Activated CD4-positive, alpha-beta T cell treated with anti-CD3 and anti-CD28 coated beads, Interleukin-2, Interleukin-6, amounts not matched to agents 100 ng/mL and 50 ng/mL, durations not matched to agents 16 hours and 8 hours (primary cell): ENCODE measurements around the gene MXI1.
"Not testable (repeated sequence)": the region's sequence is repeated elsewhere in the genome, so short reads cannot be mapped to it uniquely, and the experiment has no call there.

Experiments used
- DNase-seq: peaks from one replicate; pipeline ENCODE4 v3.0.0-alpha.2; 2020

Gene MXI1

DNA sequence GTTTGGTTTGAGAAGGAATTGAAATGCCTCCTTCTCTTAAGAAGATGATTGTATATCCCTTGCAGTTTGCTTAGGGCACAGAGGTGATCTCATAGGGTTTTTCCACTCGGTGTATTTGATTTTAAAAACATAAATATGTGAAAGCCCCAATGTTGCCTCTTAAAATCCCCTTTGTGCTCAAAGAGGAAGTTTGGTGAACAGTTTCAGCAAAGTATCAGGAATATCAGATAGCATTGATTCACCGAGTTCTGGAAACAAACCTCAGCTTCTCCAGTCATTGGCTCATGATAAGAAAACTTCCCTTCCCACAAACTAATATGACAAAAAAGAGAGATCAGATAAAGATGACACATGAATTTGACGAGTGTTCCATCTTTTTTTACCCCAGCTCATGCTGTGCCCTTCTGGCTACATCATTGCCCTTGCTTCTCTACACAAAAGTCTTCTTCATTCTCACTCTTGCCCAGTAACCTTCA, 117.4 kb downstream of the MXI1 start:
- DNase-seq: peak; percentile 33

- DNase-seq: no peak
These were observed 119.1 kb downstream of the MXI1 start for GRCh38 chr10:110326351-110327032.

DNA sequence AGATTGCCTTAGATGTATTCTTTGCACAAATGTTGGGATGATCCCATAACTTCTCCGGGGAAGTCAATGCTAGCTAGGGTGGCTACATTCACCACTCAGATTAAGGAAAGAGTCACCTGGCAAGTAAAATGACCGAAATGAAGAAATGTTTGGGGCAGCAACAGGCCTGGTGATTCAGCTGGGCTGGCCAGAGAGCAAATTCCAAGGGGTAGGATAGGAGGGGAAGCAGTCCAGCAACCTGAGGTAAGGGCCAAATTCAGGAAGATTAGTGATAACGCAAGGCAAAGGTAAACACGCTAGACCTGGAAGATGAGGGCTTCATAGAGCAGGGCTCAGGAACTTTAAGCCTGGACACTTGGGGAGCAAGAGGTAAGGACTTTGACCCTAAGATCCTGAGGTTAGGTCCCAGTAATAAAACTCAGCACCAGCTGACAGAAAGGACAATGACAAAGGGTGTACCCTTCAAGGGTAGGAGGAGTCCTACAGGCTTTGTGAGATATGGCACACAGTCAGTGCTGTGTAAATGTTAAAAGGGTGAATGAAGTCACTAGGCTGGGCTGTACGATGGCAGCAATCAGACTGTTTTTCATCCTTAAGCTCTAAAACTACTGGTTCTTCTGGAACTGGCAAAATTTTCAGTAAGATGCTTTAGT, 120.0 kb downstream of the MXI1 start:
- DNase-seq: no peak

DNA sequence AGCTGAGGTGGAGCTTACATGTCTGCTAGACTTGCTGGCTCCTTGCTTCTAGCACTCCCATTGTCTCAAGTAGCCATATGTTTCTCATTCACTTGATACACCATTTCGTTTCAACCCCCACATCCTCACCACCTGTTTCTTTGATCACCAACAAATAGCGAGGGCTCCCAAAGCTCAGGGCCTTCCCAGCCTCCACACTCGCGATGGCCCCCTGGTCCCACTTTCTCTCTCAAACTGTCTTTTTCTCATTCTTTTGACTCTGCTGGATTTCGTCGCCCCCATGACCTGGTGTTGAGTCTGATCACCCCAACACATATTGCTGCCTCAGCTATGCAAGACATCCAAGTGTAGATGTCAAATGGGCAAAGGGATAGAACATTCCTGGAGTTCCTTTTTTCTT, 123.3 kb downstream of the MXI1 start:
- no peak for DNase-seq

DNA sequence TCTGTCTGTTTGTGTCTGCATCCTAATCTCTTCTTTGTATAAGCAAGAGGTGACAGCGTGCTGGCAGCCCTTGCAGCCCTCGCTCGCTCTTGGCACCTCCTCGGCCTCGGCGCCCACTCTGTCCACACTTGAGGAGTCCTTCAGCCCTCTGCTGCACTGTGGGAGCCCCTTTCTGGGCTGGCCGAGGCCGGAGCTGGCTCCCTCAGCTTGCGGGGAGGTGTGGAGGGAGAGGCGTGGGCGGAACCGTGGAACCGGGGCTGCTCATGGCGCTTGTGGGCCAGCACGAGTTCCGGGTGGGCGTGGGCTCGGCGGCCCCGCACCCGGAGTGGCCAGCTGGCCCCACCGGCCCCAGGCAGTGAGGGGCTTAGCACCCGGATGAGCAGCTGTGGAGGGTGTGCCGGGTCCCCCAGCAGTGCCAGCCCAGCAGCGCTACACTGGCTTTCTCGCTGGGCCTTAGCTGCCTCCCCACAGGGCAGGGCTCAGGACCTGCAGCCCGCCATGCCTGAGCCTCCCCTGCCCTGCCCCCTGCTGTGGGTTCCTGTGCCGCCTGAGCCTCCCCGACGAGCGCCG, 123.9 kb downstream of the MXI1 start:
- DNase-seq: not testable (repeated sequence)

GRCh38 chr10:110334061-110334656, 126.8 kb downstream of the MXI1 start:
- no peak for DNase-seq

GRCh38 chr10:110335314-110336064, 128.1 kb downstream of the MXI1 start:
- peak; percentile 39 for DNase-seq

DNA sequence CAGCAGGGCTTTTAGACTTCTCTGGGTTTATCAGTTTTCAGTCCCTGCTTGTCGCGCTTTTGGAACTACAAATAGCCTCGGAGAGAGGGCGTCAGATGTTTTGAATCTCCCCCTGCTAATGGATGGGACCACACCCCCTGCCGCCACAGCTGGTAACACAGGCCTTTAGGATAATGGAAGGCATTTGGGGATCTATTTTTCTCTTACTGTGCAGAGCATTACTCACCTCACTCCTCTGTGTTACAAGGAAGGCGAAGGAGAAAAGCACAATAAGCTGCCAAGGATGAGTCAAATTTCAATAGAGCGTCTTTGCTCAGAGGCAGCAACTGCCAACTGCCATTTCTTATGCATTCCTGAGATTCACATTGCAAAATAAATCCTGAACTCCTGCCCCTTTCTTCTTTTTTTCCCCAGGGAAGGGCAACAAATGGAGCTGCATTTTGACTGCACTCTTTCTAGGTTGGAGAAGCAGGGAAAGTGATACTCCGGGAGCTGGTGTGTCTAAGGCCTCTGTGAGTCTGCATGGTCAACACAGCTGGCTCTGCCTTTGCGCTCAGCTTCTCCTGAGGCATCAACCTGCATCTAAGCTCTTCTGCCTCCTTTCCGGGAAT, 128.8 kb downstream of the MXI1 start:
- no peak for DNase-seq
